Activated CD4-positive, alpha-beta T cell treated with anti-CD3 and anti-CD28 coated beads, Interleukin-2, amount 10 ng/mL, durations not matched to agents 24 days and 14 days (primary cell): Measurements from ENCODE around the gene ISCA2. TPM values are rescaled to one million over a fixed set of nuclear protein-coding genes. Genes with fewer than 3 reads are reported as not detected.

Experiments used
- DNase-seq: peaks from one replicate; pipeline ENCODE4 v3.0.0; 2022
- H3K27ac Mint-ChIP-seq: one replicate; pipeline ENCODE4 v1.8.0; 2022; ENCODE audit warnings: mild to moderate bottlenecking, mixed read lengths
- H3K27me3 Mint-ChIP-seq: one replicate; pipeline ENCODE4 v1.8.0; 2022; ENCODE audit warnings: mixed read lengths
- H3K36me3 Mint-ChIP-seq: one replicate; pipeline ENCODE4 v1.8.0; 2022; ENCODE audit warnings: low read depth, mild to moderate bottlenecking, mixed read lengths
- H3K4me1 Mint-ChIP-seq: one replicate; pipeline ENCODE4 v1.8.0; 2021; ENCODE audit warnings: mixed read lengths
- H3K4me3 Mint-ChIP-seq: one replicate; pipeline ENCODE4 v1.8.0; 2022; ENCODE audit warnings: mild to moderate bottlenecking, moderate library complexity, mixed read lengths
- H3K9me3 Mint-ChIP-seq: one replicate; pipeline ENCODE4 v1.8.0; 2021; ENCODE audit warnings: mixed read lengths
- intact Hi-C: fragments of 100-400 bp; cut with micrococcal nuclease; formaldehyde crosslinking; loops from one replicate; pipeline ENCODE4 v1.15.1; 2023
- total RNA-seq: library from RNA; stranded (reverse); gene quantifications from 2 replicates; pipeline ENCODE4 v1.2.3, GENCODE V29; 2022

Gene ISCA2
- total RNA-seq, 1 donor from 2014 or later: 20.0 TPM

GRCh38 chr14:74495356-74495755 is 1.8 kb downstream of the ISCA2 start:
- H3K27me3 Mint-ChIP-seq: peaks cover 2% of the 10 kb centered on the region
- H3K27ac Mint-ChIP-seq: no peak overlapping the region
- no peaks in the 10 kb centered on the region for H3K9me3 Mint-ChIP-seq
- peaks cover 20% of the 10 kb centered on the region for H3K4me1 Mint-ChIP-seq
- H3K4me3 Mint-ChIP-seq: no peak overlapping the region
- DNase-seq: no peak
- intact Hi-C loops: no loop called here
- peaks cover 7% of the 10 kb centered on the region for H3K36me3 Mint-ChIP-seq

- no peak overlapping the region for H3K27ac Mint-ChIP-seq
- DNase-seq: no peak
- H3K27me3 Mint-ChIP-seq: no peaks in the 10 kb centered on the region
- H3K9me3 Mint-ChIP-seq: no peaks in the 10 kb centered on the region
- peaks cover 2% of the 10 kb centered on the region for H3K36me3 Mint-ChIP-seq
- H3K4me3 Mint-ChIP-seq: no peak overlapping the region
- intact Hi-C loops: no loop called here
- H3K4me1 Mint-ChIP-seq: peaks cover under 1% of the 10 kb centered on the region
Observed at GRCh38 chr14:74500417-74501134, 7.0 kb downstream of the ISCA2 start.

GRCh38 chr14:74501135-74501614 is 7.6 kb downstream of the ISCA2 start:
- Mint-ChIP-seq H3K36me3 (peaks cover 2% of the 10 kb centered on the region), H3K27me3 (peaks cover 2% of the 10 kb centered on the region), H3K4me1 (no peaks in the 10 kb centered on the region), H3K27ac (no peak overlapping the region), H3K4me3 (no peak overlapping the region), H3K9me3 (no peaks in the 10 kb centered on the region)
- no peak for DNase-seq
- intact Hi-C loops: no loop called here

GRCh38 chr14:74501691-74502090 is 8.1 kb downstream of the ISCA2 start:
- DNase-seq: no peak
- Mint-ChIP-seq H3K27me3 (peaks cover 2% of the 10 kb centered on the region), H3K4me3 (no peak overlapping the region), H3K4me1 (no peaks in the 10 kb centered on the region), H3K27ac (no peak overlapping the region), H3K9me3 (no peaks in the 10 kb centered on the region), H3K36me3 (no peaks in the 10 kb centered on the region)
- intact Hi-C loops: no loop called here

DNA sequence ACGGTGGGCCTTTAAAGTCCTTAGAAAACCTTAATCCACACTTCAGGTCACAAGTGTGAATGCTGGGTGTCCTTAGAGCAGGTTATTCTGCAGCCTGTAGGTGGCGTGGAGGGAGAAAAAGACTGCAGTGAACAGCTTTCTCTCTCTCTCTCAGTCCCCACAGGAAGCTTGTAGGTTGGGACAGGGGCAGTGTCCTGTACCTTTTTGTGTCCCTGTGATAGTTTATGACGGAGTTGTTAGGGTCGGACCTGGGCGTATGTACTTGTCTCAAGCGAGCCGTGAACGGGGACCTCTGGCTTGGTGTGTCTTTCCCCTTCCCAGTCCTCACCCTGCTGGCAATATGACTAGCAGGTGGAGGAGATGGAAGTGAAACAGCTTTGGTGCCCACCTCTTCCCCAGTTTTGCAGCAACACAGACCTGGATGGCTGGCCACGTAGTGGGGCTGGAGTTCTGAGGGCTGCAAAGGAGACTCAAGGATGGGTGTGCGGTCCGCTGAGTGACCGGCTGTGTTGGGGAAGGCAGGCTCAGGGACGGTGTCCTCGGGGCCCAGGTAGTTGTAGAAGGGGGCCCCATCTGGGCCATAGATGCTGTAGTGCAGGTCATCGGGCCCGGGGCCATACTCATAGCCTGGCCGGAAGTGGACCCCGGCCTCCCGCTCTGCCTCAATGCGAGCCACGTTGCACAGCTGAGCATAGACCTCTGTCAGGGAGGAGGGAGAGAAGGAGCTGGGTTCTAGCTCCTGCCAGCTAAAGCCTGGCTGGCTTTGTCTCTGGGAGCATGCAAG is 8.9 kb downstream of the ISCA2 start:
- peak; percentile 71 for DNase-seq

DNA sequence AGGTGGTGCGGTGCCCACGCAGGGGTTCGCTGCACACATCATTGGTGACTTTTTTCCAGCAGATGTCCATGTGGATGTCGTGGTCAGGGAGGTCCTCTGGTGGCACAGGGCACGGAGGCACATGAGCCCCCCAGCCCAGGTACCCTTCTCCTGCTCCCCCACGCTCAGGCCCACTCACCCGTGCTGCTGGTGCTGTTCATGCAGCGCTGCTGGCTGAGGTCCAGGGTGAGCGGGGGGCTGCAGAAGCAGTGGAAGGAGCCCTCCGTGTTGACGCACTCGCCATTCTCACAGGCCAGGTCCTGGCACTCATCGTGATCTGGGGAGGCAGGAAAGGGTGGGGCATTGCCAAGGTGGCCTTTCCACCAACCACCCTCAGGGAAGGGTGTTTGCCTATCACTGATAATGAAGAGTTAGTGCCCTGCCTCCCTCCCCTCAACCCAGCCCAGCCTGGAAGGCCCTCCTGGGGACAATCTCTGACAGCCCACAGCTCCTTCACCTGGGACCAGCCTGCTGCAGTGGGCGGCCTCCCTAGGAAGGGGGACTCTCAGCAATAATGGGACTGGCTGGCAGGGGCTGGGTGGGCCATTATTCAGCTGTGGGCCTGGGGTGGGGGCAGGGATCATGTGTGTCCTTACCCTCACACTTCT is 9.8 kb downstream of the ISCA2 start:
- DNase-seq: no peak
- H3K9me3 Mint-ChIP-seq: no peaks in the 10 kb centered on the region
- no peaks in the 10 kb centered on the region for H3K4me1 Mint-ChIP-seq
- no peaks in the 10 kb centered on the region for H3K36me3 Mint-ChIP-seq
- no peak overlapping the region for H3K27ac Mint-ChIP-seq
- H3K4me3 Mint-ChIP-seq: no peak overlapping the region
- peaks cover 2% of the 10 kb centered on the region for H3K27me3 Mint-ChIP-seq
- intact Hi-C loops: no loop called here

More for the DNA sequence above, 8.9 kb downstream of the ISCA2 start:
- H3K4me1 Mint-ChIP-seq: no peaks in the 10 kb centered on the region
- H3K36me3 Mint-ChIP-seq: no peaks in the 10 kb centered on the region
- peaks cover 2% of the 10 kb centered on the region for H3K27me3 Mint-ChIP-seq
- intact Hi-C loops: no loop called here
- H3K9me3 Mint-ChIP-seq: no peaks in the 10 kb centered on the region
- H3K27ac Mint-ChIP-seq: no peak overlapping the region
- no peak overlapping the region for H3K4me3 Mint-ChIP-seq

DNA sequence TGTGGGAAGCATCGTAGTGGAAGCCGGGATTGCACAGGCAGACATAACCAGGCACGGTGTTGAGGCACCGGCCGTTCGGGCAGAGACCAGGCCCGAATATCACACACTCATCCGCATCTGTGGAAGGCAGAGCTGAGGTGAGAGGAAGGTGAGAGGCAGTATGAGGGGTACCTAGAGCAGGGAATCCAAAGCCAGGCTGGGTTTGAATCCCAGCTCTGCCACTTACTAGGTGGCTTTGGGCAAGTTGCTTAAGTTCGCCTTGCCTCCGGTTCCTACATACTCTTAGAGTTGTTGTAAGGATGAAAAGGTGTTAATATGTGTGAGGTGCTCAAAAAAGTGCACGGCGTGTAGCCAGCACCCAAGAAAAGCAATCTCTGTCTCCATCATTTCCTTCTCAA is 10.4 kb downstream of the ISCA2 start:
- Mint-ChIP-seq H3K27ac (no peak overlapping the region), H3K4me1 (no peaks in the 10 kb centered on the region), H3K9me3 (no peaks in the 10 kb centered on the region), H3K4me3 (no peak overlapping the region), H3K36me3 (no peaks in the 10 kb centered on the region), H3K27me3 (peaks cover 2% of the 10 kb centered on the region)
- intact Hi-C loops: no loop called here
- no peak for DNase-seq

DNA sequence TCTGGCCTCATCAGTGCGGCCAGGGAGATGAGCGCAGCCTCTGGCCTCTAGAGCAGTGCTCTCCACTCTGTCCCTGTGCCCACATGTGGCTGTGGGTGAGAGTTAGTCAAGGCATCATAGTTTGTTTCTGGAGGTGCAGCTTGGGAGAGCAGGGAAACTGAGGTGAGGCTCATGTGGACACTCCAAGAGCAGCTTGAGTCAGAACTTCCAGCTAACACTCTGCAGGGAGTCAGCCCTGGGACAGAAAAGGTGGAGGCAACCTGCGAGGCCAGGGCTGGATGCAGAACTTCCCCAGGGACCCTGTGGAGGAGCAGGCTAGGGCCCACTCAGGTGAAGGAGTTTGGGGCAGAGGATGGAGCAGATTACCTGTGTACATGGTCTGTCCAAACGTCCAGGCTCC is 10.8 kb downstream of the ISCA2 start:
- intact Hi-C loops: no loop called here
- H3K36me3 Mint-ChIP-seq: no peaks in the 10 kb centered on the region
- no peaks in the 10 kb centered on the region for H3K4me1 Mint-ChIP-seq
- H3K4me3 Mint-ChIP-seq: no peak overlapping the region
- no peak for DNase-seq
- H3K27ac Mint-ChIP-seq: no peak overlapping the region
- H3K9me3 Mint-ChIP-seq: no peaks in the 10 kb centered on the region
- peaks cover 2% of the 10 kb centered on the region for H3K27me3 Mint-ChIP-seq

DNA sequence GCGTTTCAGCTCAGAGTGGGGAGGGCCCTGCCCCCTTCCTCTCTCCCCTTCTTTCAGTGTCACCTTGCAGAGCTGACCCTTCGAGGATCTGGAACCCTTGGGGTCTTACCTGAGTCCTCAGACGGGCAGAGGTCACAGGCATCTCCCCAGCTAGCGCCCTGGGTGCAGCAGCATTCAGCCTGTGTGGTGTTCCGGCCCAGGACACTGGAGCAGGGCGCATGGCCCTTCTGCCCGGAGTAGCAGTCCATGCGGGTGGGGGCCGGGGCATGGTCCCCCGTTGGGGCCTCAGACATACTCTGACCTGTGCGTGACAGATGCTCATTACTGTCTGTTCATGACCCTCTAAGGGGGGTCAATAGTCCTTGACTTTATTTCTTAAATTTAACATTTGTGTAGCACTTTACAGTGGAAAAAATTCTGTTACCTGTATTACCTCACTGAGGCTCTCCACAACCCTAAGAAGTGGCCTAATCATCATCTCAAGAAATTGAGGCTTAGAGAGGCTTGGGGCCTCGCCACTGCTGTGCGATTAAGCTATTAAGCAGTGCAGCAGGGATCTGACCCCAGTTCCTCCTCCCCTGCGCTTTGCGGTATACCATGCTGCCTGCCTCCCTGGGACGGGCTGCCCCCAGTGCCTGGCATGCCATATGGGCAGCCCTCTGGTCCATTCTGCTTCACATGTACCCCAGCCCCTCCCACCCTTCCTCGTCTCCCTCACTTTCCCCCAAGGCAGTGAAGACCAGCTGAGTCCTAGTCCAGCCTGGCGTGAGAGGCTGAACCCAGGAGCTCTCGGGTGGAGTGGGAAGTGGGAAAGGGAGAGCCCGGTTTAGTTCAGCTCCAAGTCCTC is 11.5 kb downstream of the ISCA2 start:
- Mint-ChIP-seq H3K4me1 (no peaks in the 10 kb centered on the region), H3K9me3 (no peaks in the 10 kb centered on the region), H3K27ac (no peak overlapping the region), H3K36me3 (no peaks in the 10 kb centered on the region), H3K4me3 (no peak overlapping the region), H3K27me3 (peaks cover 2% of the 10 kb centered on the region)
- DNase-seq: no peak
- intact Hi-C loops: no loop called here

- Mint-ChIP-seq H3K27me3 (peaks cover 2% of the 10 kb centered on the region), H3K4me3 (no peak overlapping the region), H3K4me1 (no peaks in the 10 kb centered on the region), H3K36me3 (no peaks in the 10 kb centered on the region), H3K9me3 (no peaks in the 10 kb centered on the region), H3K27ac (no peak overlapping the region)
- intact Hi-C loops: no loop called here
- DNase-seq: no peak
Observed at GRCh38 chr14:74505831-74506230, 12.3 kb downstream of the ISCA2 start.

- no peaks in the 10 kb centered on the region for H3K9me3 Mint-ChIP-seq
Observed at GRCh38 chr14:74506411-74506851, 12.9 kb downstream of the ISCA2 start.

GRCh38 chr14:74507085-74507484 is 13.5 kb downstream of the ISCA2 start:
- intact Hi-C loops: no loop called here
- H3K4me3 Mint-ChIP-seq: no peak overlapping the region
- no peaks in the 10 kb centered on the region for H3K4me1 Mint-ChIP-seq
- no peak for DNase-seq
- no peaks in the 10 kb centered on the region for H3K36me3 Mint-ChIP-seq
- peaks cover 2% of the 10 kb centered on the region for H3K27me3 Mint-ChIP-seq
- no peaks in the 10 kb centered on the region for H3K9me3 Mint-ChIP-seq
- no peak overlapping the region for H3K27ac Mint-ChIP-seq

More at GRCh38 chr14:74506411-74506851, 12.9 kb downstream of the ISCA2 start:
- Mint-ChIP-seq H3K27ac (no peak overlapping the region), H3K36me3 (no peaks in the 10 kb centered on the region), H3K4me3 (no peak overlapping the region), H3K27me3 (peaks cover 2% of the 10 kb centered on the region), H3K4me1 (no peaks in the 10 kb centered on the region)
- intact Hi-C loops: no loop called here
- DNase-seq: no peak

DNA sequence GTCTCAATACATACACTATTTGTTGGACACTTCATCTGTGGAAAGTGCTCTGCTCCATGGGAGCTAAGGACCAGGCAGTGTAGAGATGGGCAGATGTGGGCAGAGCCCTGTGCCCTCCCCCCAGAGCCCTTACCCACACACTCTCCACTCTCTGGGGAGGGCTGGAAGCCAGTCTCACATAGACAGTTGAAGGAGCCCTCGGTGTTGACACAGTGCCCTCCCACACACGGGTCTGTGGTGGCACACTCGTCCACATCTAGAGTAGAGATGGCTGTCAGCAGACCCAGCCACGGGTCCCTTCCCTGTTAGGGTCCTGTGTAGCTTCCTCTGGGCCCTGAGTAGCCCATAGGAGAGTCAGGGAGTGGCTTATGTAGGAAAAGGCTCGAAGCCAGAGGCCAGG is 14.3 kb downstream of the ISCA2 start:
- H3K9me3 Mint-ChIP-seq: no peaks in the 10 kb centered on the region
- intact Hi-C loops: no loop called here
- H3K4me1 Mint-ChIP-seq: no peaks in the 10 kb centered on the region
- H3K27ac Mint-ChIP-seq: no peak overlapping the region
- DNase-seq: no peak
- H3K4me3 Mint-ChIP-seq: no peak overlapping the region
- peaks cover 6% of the 10 kb centered on the region for H3K27me3 Mint-ChIP-seq
- H3K36me3 Mint-ChIP-seq: no peaks in the 10 kb centered on the region
